ENCODE data around the gene SSX4. TPM values are rescaled to one million over a fixed set of nuclear protein-coding genes. Genes with fewer than 3 reads are reported as not detected.
"Not testable (repeated sequence)": the region's sequence is repeated elsewhere in the genome, so short reads cannot be mapped to it uniquely, and the experiment has no call there.

The SSX4 gene, protein sequence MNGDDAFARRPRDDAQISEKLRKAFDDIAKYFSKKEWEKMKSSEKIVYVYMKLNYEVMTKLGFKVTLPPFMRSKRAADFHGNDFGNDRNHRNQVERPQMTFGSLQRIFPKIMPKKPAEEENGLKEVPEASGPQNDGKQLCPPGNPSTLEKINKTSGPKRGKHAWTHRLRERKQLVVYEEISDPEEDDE
- polyA plus RNA-seq (ENCODE audit: insufficient read length) = not detected

DNA sequence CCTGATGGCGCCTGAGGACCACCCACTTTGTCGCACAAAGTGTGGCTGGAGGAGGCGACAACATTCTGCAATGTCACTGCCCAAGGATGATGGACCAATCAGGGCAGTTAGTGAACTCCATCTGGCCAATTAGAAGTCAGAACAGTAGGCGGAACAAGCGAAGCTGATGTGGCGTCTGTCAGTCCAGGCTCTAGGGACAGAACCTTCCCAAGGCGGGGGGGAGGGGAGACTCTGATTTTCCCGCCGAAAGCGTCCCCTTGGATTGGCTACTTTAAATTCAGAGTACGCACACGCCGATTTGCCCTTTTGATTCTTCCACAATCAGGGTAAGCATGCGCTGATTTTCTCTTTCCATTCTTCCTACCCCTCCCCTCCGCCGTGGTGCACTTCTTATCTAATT, at the start of gene SSX4:
Gene SSX4, plus strand, starts transcription at position 301 of the 400 bp plus-strand sequence. CDS start 515 bp downstream, outside the sequence.
- not testable (repeated sequence) for DNase-seq (ENCODE audit: low read depth)

DNA sequence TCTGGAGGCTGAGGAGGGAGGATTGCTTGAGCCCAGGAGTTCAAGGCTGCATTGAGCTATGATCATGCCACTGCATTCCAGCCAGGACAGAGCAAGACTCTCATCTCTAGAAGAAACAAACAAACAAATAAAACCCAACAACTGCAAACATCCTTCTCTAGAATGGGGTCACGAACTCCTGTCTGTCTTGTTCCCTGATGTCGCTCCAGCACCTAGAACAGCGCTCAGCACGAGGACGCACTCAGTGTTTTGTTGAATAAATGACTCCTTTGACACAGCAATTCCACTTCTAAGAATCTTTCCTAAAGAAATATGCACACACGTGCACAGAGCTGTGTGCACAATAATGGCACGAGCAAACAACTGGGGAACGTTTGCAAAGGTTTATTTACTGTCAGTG, 37.3 kb upstream of the SSX4 start:
- not testable (repeated sequence) for DNase-seq (ENCODE audit: low read depth)

DNA sequence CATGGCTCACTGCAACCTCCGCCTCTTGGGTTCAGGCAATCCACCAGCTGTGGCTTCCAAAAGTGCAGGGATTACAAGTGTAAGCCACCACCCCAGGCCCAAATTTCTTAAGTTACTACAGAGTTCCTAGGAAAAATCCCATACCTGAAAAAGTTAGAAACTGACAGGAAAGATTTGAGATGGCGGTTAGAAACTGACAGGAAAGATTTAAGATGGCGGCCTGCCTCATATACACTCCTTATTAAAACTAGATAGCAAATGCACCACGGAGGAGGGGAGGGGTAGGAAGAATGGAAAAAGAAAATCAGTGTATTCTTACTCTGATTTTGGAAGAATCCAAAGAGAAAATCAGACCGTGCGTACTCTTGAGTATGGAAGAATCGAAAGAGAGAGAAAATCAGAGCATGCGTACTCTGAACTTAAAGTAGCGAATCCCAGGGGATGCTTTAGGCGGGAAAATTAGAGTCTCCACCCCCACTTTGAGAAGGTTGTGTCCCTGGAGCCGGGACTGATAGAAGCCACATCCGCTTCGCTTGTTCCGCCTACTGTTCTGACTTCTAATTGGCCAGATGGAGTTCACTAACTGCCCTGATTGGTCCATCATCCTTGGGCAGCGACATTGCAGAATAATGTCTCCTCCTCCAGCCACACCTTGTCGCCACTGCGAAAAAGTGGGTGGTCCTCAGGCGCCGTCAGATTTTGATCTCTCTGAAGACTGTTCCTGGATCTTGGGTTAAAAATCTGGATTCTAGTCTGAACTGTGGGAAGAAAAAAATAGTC, 26.8 kb upstream of the SSX4 start, which contains the start of gene SSX3:
Gene SSX3, minus strand, starts transcription at position 389 of the 780 bp plus-strand sequence. CDS start 1,454 bp downstream, outside the sequence.
- not testable (repeated sequence) for DNase-seq (ENCODE audit: low read depth)

DNA sequence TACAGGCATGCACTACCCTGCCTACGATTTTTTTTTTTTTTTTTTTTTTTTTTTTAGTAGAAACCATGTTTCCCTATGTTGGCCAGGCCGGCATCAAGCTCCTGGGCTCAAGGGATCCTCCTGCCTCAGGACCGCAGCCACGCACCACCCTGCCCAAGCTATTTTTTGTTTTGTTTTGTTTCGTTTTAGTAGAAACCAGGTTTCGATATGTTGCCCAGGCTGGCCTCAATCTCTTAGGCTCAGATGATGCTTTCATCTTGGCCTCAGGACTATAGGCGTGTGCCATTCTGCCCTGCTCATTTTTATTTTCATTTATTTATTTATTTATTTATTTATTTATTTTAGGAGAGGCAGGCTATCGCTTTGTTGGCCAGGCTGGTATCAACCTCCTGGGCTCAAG, 25.7 kb upstream of the SSX4 start:
- DNase-seq (ENCODE audit: low read depth) = no peak

DNA sequence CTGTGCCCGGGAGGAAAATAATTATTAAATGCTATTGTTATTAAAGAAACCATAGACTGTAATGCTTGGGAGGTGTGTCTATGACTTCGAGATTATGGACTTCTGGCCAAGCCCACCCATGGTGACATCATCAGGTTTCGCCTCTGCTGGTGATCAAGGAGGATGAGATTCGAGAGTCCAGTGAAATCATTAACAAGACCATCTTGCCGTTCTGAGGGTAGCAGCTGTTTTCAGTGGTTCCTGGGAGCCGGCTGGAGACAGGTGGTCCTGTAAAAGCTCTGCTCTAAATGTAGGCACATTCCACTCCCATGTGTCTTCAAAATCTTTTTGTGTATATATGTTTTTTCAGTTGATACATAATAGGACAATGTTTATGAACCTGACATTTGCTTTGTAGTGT, 24.1 kb upstream of the SSX4 start:
- not testable (repeated sequence) for DNase-seq (ENCODE audit: low read depth)

DNA sequence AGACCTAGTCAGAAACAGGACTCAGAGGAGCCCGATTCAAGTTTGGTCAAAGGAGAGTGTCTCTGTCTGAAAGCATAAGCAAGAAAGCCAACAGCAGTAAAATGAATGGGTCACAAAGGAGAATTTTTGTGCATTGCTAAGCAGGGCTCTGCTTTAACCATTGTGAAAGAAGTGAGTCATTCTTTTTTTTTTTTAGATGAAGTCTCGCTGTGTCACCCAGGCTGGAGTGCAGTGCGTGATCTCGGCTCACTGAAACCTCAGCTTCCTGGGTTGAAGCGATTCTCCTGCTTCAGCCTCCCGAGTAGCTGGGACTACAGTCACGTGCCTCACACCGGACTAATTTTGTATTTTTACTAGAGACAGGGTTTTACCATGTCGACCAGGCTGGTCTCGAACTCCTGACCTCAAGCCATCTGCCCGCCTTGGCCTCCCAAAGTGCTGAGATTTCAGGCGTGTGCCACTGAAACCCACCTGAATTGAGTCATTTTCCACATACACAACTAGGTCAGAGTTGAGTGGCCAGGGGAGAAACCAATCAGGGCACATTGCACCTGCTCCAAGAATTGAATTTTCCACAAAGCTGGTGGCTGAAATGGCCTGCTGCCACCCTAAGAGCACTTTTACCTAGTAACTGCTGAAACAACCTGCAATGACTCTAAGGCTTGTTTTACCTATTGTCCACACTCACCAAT, 15.5 kb upstream of the SSX4 start:
- DNase-seq (ENCODE audit: low read depth) = not testable (repeated sequence)

DNA sequence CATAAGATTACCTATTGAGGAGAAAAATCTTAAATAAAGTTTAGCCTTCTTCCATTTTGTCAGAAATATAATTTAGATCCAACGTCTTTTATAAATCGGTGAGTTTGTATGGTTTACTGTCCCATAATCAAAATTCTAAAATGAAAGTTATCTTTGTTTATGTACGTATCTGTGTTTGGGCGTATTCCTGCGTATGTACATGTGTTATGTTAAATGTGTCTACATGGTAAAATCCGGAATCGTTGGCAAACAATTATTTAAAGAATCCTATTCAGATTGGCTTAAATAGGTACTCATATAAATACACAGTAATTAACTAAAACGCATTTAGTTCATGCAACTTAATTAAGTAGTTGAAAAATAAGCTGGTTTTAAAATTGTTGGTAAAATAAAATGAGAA, 12.9 kb upstream of the SSX4 start:
- DNase-seq (ENCODE audit: low read depth) = not testable (repeated sequence)

DNA sequence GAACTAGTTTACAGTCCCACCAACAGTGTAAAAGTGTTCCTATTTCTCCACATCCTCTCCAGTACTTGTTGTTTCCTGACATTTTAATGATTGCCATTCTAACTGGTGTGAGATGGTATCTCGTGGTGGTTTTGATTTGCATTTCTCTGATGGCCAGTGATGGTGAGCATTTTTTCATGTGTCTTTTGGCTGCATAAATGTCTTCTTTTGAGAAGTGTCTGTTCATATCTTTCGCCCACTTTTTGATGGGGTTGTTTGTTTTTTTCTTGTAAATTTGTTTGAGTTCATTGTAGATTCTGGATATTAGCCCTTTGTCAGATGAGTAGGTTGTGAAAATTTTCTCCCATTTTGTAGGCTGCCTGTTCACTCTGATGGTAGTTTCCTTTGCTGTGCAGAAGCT, 13.6 kb downstream of the SSX4 start:
- not testable (repeated sequence) for DNase-seq (ENCODE audit: low read depth)

DNA sequence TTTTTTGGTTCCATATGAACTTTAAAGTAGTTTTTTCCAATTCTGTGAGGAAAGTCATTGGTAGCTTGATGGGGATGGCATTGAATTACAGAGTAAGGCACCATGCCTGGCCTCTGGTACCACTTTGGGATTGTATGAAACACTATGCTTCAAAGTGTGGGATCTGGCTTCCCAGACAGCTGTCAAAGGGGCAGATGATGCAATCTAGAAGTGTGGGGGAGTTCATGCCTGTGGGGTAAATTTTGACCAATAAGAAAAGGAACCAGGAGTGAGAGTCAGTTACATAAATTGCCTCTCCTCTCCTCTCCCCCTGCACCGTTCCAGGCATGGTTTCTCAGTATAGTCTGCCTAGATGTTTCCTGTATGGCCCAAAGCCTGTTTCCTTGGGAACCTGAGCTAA, 14.5 kb downstream of the SSX4 start:
- DNase-seq (ENCODE audit: low read depth) = not testable (repeated sequence)

DNA sequence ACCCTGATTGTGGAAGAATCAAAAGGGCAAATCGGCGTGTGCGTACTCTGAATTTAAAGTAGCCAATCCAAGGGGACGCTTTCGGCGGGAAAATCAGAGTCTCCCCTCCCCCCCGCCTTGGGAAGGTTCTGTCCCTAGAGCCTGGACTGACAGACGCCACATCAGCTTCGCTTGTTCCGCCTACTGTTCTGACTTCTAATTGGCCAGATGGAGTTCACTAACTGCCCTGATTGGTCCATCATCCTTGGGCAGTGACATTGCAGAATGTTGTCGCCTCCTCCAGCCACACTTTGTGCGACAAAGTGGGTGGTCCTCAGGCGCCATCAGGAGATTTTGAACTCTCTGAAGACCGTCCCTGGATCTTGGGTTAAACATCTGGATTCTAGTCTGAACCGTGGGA, 28.5 kb downstream of the SSX4 start, which contains the start of gene SSX4B:
Gene SSX4B, minus strand, starts transcription at position 101 of the 400 bp plus-strand sequence. CDS start 588 bp downstream, outside the sequence.
- not testable (repeated sequence) for DNase-seq (ENCODE audit: low read depth)

DNA sequence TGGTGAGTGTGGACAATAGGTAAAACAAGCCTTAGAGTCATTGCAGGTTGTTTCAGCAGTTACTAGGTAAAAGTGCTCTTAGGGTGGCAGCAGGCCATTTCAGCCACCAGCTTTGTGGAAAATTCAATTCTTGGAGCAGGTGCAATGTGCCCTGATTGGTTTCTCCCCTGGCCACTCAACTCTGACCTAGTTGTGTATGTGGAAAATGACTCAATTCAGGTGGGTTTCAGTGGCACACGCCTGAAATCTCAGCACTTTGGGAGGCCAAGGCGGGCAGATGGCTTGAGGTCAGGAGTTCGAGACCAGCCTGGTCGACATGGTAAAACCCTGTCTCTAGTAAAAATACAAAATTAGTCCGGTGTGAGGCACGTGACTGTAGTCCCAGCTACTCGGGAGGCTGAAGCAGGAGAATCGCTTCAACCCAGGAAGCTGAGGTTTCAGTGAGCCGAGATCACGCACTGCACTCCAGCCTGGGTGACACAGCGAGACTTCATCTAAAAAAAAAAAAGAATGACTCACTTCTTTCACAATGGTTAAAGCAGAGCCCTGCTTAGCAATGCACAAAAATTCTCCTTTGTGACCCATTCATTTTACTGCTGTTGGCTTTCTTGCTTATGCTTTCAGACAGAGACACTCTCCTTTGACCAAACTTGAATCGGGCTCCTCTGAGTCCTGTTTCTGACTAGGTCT, 43.8 kb downstream of the SSX4 start:
- DNase-seq (ENCODE audit: low read depth) = not testable (repeated sequence)

DNA sequence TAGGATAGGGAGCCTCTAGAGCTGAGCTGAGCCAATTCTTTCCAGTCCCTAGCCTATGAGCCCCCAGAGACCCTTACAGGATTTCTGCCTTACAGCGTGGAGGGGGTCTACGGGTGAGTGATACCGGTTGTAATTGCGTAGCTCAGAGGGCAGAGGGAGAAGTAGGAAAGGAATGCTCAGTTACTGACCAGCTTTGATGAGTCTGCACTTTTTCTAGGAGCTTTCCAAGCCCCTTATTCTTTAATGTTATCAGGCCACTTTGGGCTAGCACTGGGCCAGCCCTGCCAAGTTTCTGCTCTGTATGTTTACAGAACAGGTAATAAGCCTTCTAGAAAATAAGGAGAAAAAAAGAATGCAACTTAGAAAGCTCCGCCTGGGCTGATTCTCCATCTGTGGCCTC, 46.3 kb downstream of the SSX4 start:
- DNase-seq (ENCODE audit: low read depth) = not testable (repeated sequence)

DNA sequence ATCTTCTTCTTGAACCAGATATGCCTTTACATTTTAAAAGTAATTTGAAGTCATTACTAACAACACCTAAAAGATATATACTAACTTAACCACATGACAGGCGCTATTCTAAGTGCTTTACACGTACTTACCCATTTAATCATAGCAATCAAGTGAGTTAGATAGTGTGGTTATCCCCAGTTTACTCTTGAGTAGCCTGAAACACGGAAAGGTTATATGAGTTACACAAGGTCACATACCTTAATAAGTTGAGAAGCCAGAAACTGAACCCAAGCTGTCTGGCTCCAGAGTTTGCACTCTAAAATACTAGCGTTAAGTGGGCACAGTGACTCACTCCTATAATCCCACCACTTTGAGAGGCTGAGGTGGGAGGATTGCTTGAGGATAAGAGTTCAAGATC, 46.8 kb downstream of the SSX4 start:
- not testable (repeated sequence) for DNase-seq (ENCODE audit: low read depth)

DNA sequence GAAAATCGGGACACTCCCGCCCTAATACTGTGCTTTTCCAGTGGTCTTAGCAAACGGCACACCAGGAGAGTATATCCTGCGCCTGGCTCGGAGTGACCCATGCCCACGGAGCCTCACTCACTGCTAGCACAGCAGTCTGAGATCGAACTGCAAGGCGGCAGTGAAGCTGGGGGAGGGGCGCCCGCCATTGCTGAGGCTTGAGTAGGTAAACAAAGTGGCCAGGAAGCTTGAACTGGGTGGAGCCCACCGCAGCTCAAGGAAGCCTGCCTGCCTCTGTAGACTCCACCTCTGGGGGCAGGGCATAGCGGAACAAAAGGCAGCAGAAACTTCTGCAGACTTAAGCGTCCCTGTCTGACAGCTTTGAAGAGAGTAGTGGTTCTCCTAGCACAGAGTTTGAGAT, 50.4 kb downstream of the SSX4 start:
- DNase-seq (ENCODE audit: low read depth) = not testable (repeated sequence)

Other genes with a start within 250 kb of the SSX4 start
- not detected for gene SSX5, start 186.7 kb upstream of the SSX4 start, polyA plus RNA-seq (ENCODE audit: insufficient read length)
- gene SSX1, start 128.1 kb upstream of the SSX4 start, polyA plus RNA-seq (ENCODE audit: insufficient read length) = not detected
- gene SSX3, start 26.8 kb upstream of the SSX4 start, polyA plus RNA-seq (ENCODE audit: insufficient read length) = not detected
- gene SSX4B, start 28.4 kb downstream of the SSX4 start, polyA plus RNA-seq (ENCODE audit: insufficient read length) = not detected
- gene SLC38A5, start 86.7 kb downstream of the SSX4 start, polyA plus RNA-seq (ENCODE audit: insufficient read length) = 4.9 TPM
- 22.2 TPM for gene FTSJ1, start 92.7 kb downstream of the SSX4 start, polyA plus RNA-seq (ENCODE audit: insufficient read length)
- gene PORCN, start 125.5 kb downstream of the SSX4 start, polyA plus RNA-seq (ENCODE audit: insufficient read length) = 3.3 TPM
- 18.7 TPM for gene EBP, start 138.3 kb downstream of the SSX4 start, polyA plus RNA-seq (ENCODE audit: insufficient read length)
- 8.7 TPM for gene TBC1D25, start 156.2 kb downstream of the SSX4 start, polyA plus RNA-seq (ENCODE audit: insufficient read length)
- gene RBM3, start 190.9 kb downstream of the SSX4 start, polyA plus RNA-seq (ENCODE audit: insufficient read length) = 305 TPM
- gene WDR13, start 214.0 kb downstream of the SSX4 start, polyA plus RNA-seq (ENCODE audit: insufficient read length) = 86.3 TPM

Measured in forelimb muscle (tissue), 1 donor.